Activated naive CD8-positive, alpha-beta T cell (primary cell): ENCODE measurements around the gene ICE2.

Experiments used
- H3K27ac Mint-ChIP-seq: one replicate; pipeline ENCODE4 v1.8.0; 2021; ENCODE audit warnings: mixed read lengths
- H3K27me3 Mint-ChIP-seq: one replicate; pipeline ENCODE4 v1.8.0; 2021; ENCODE audit warnings: mixed read lengths
- H3K36me3 Mint-ChIP-seq: one replicate; pipeline ENCODE4 v1.8.0; 2021; ENCODE audit warnings: mixed read lengths
- H3K4me1 Mint-ChIP-seq: one replicate; pipeline ENCODE4 v1.8.0; 2021; ENCODE audit warnings: low read depth, mixed read lengths
- H3K4me3 Mint-ChIP-seq: one replicate; pipeline ENCODE4 v1.8.0; 2021; ENCODE audit warnings: mild to moderate bottlenecking, mixed read lengths
- H3K9me3 Mint-ChIP-seq: one replicate; pipeline ENCODE4 v1.8.0; 2021; ENCODE audit warnings: low read depth, mixed read lengths

ICE2 gene

GRCh38 chr15:60396958-60397771 is 81.8 kb downstream of the ICE2 start:
- Mint-ChIP-seq H3K4me1 (peaks cover 41% of the 10 kb centered on the region), H3K27ac (peak overlapping the region; percentile 68), H3K27me3 (no peaks in the 10 kb centered on the region), H3K36me3 (no peaks in the 10 kb centered on the region), H3K4me3 (peak overlapping the region; percentile 90), H3K9me3 (no peaks in the 10 kb centered on the region)

- Mint-ChIP-seq H3K27me3 (no peaks in the 10 kb centered on the region), H3K36me3 (no peaks in the 10 kb centered on the region), H3K4me1 (peaks cover 41% of the 10 kb centered on the region), H3K9me3 (no peaks in the 10 kb centered on the region), H3K4me3 (peak overlapping the region; percentile 90), H3K27ac (no peak overlapping the region)
Measured at GRCh38 chr15:60396560-60396957, 82.4 kb downstream of the ICE2 start.

GRCh38 chr15:60396100-60396499 is 82.8 kb downstream of the ICE2 start:
- Mint-ChIP-seq H3K27me3 (no peaks in the 10 kb centered on the region), H3K36me3 (no peaks in the 10 kb centered on the region), H3K9me3 (no peaks in the 10 kb centered on the region), H3K27ac (no peak overlapping the region), H3K4me1 (peaks cover 41% of the 10 kb centered on the region), H3K4me3 (peak overlapping the region; percentile 90)

GRCh38 chr15:60395276-60396011 is 83.5 kb downstream of the ICE2 start:
- H3K27me3 Mint-ChIP-seq, result no peaks in the 10 kb centered on the region
- H3K4me1 Mint-ChIP-seq, result peaks cover 44% of the 10 kb centered on the region
- peaks cover under 1% of the 10 kb centered on the region for H3K36me3 Mint-ChIP-seq
- H3K27ac Mint-ChIP-seq, result no peak overlapping the region
- H3K4me3 Mint-ChIP-seq, result no peak overlapping the region
- H3K9me3 Mint-ChIP-seq, result no peaks in the 10 kb centered on the region

GRCh38 chr15:60394689-60395097 is 84.2 kb downstream of the ICE2 start:
- Mint-ChIP-seq H3K4me1 (peaks cover 49% of the 10 kb centered on the region), H3K27ac (no peak overlapping the region), H3K9me3 (no peaks in the 10 kb centered on the region), H3K4me3 (no peak overlapping the region), H3K27me3 (no peaks in the 10 kb centered on the region), H3K36me3 (peaks cover 2% of the 10 kb centered on the region)

- Mint-ChIP-seq H3K4me3 (peak overlapping the region; percentile 25), H3K4me1 (peaks cover 50% of the 10 kb centered on the region), H3K27ac (no peak overlapping the region), H3K9me3 (no peaks in the 10 kb centered on the region), H3K36me3 (peaks cover 2% of the 10 kb centered on the region), H3K27me3 (no peaks in the 10 kb centered on the region)
Measured at GRCh38 chr15:60392986-60393790, 85.8 kb downstream of the ICE2 start.

- H3K9me3 Mint-ChIP-seq, result no peaks in the 10 kb centered on the region
- H3K36me3 Mint-ChIP-seq, result peaks cover 2% of the 10 kb centered on the region
- H3K27ac Mint-ChIP-seq, result no peak overlapping the region
- H3K27me3 Mint-ChIP-seq, result no peaks in the 10 kb centered on the region
- peaks cover 50% of the 10 kb centered on the region for H3K4me1 Mint-ChIP-seq
- no peak overlapping the region for H3K4me3 Mint-ChIP-seq
Measured at GRCh38 chr15:60392601-60392985, 86.3 kb downstream of the ICE2 start.

- H3K4me3 Mint-ChIP-seq, result no peak overlapping the region
- H3K27ac Mint-ChIP-seq, result no peak overlapping the region
- H3K36me3 Mint-ChIP-seq, result peaks cover 2% of the 10 kb centered on the region
- no peaks in the 10 kb centered on the region for H3K27me3 Mint-ChIP-seq
- peaks cover 48% of the 10 kb centered on the region for H3K4me1 Mint-ChIP-seq
- H3K9me3 Mint-ChIP-seq, result no peaks in the 10 kb centered on the region
Measured at GRCh38 chr15:60391722-60392315, 87.1 kb downstream of the ICE2 start.

GRCh38 chr15:60390871-60391501 is 88.0 kb downstream of the ICE2 start:
- peaks cover 2% of the 10 kb centered on the region for H3K36me3 Mint-ChIP-seq
- H3K4me3 Mint-ChIP-seq, result no peak overlapping the region
- H3K27me3 Mint-ChIP-seq, result no peaks in the 10 kb centered on the region
- H3K27ac Mint-ChIP-seq, result no peak overlapping the region
- peaks cover 42% of the 10 kb centered on the region for H3K4me1 Mint-ChIP-seq
- no peaks in the 10 kb centered on the region for H3K9me3 Mint-ChIP-seq

- H3K27ac Mint-ChIP-seq, result peak overlapping the region; percentile 59
- H3K4me1 Mint-ChIP-seq, result peaks cover 38% of the 10 kb centered on the region
- H3K4me3 Mint-ChIP-seq, result no peak overlapping the region
- no peaks in the 10 kb centered on the region for H3K27me3 Mint-ChIP-seq
- no peaks in the 10 kb centered on the region for H3K9me3 Mint-ChIP-seq
- peaks cover 2% of the 10 kb centered on the region for H3K36me3 Mint-ChIP-seq
Measured at GRCh38 chr15:60390231-60390630, 88.7 kb downstream of the ICE2 start.

- no peaks in the 10 kb centered on the region for H3K27me3 Mint-ChIP-seq
- no peaks in the 10 kb centered on the region for H3K9me3 Mint-ChIP-seq
- peaks cover 2% of the 10 kb centered on the region for H3K36me3 Mint-ChIP-seq
- peak overlapping the region; percentile 79 for H3K27ac Mint-ChIP-seq
- H3K4me3 Mint-ChIP-seq, result peak overlapping the region; percentile 61
- H3K4me1 Mint-ChIP-seq, result peaks cover 38% of the 10 kb centered on the region
Measured at GRCh38 chr15:60389261-60390077, 89.5 kb downstream of the ICE2 start.

- no peaks in the 10 kb centered on the region for H3K9me3 Mint-ChIP-seq
- no peaks in the 10 kb centered on the region for H3K27me3 Mint-ChIP-seq
- H3K27ac Mint-ChIP-seq, result no peak overlapping the region
- peaks cover 25% of the 10 kb centered on the region for H3K4me1 Mint-ChIP-seq
- H3K36me3 Mint-ChIP-seq, result peaks cover 7% of the 10 kb centered on the region
- no peak overlapping the region for H3K4me3 Mint-ChIP-seq
Measured at GRCh38 chr15:60387321-60387720, 91.6 kb downstream of the ICE2 start.

GRCh38 chr15:60386615-60387014 is 92.3 kb downstream of the ICE2 start:
- no peaks in the 10 kb centered on the region for H3K27me3 Mint-ChIP-seq
- no peaks in the 10 kb centered on the region for H3K9me3 Mint-ChIP-seq
- no peak overlapping the region for H3K27ac Mint-ChIP-seq
- H3K36me3 Mint-ChIP-seq, result peaks cover 7% of the 10 kb centered on the region
- no peak overlapping the region for H3K4me3 Mint-ChIP-seq
- H3K4me1 Mint-ChIP-seq, result peaks cover 25% of the 10 kb centered on the region
